ENCODE measurements around the gene MYO1H.

MYO1H gene

GRCh38 chr12:109451400-109451799 lies 103.7 kb downstream of the MYO1H start:
- TF ChIP-seq CREB1 (IDR thresholded peaks at IDR 0.05; ENCODE audit: low read depth) (no peak), FOXM1 (IDR thresholded peaks at IDR 0.05; ENCODE audit: borderline replicate concordance, low read depth) (no peak), YY1 (IDR thresholded peaks at IDR 0.05; ENCODE audit: low read depth) (no peak), CEBPB (IDR thresholded peaks at IDR 0.05) (no peak), USF1 (IDR thresholded peaks at IDR 0.05) (no peak), TAF1 (IDR thresholded peaks at IDR 0.05; ENCODE audit: low read depth) (no peak), EGR1 (IDR thresholded peaks at IDR 0.05) (no peak), REST (IDR thresholded peaks at IDR 0.05; ENCODE audit: low read depth) (no peak), TCF12 (IDR thresholded peaks at IDR 0.05; ENCODE audit: low read depth) (no peak), MAX (IDR thresholded peaks at IDR 0.05) (no peak), NFIC (IDR thresholded peaks at IDR 0.05) (no peak), EP300 (IDR thresholded peaks at IDR 0.05; ENCODE audit: borderline replicate concordance) (no peak), RAD21 (IDR thresholded peaks at IDR 0.05; ENCODE audit: low read depth) (no peak)

GRCh38 chr12:109452489-109452888 lies 104.8 kb downstream of the MYO1H start:
- TF ChIP-seq USF1 (IDR thresholded peaks at IDR 0.05): no peak
- TF ChIP-seq ZBTB7A (IDR thresholded peaks at IDR 0.05; ENCODE audit: low read depth): no peak
- TF ChIP-seq RAD21 (IDR thresholded peaks at IDR 0.05; ENCODE audit: low read depth): no peak
- no peak for TF ChIP-seq MAX (IDR thresholded peaks at IDR 0.05)
- TF ChIP-seq FOXM1 (IDR thresholded peaks at IDR 0.05; ENCODE audit: borderline replicate concordance, low read depth): no peak
- TF ChIP-seq NFIC (IDR thresholded peaks at IDR 0.05): no peak
- TF ChIP-seq CEBPB (IDR thresholded peaks at IDR 0.05): no peak
- TF ChIP-seq TCF12 (IDR thresholded peaks at IDR 0.05; ENCODE audit: low read depth): no peak
- TF ChIP-seq TEAD4 (IDR thresholded peaks at IDR 0.05): no peak
- TF ChIP-seq YY1 (IDR thresholded peaks at IDR 0.05; ENCODE audit: low read depth): no peak
- TF ChIP-seq EGR1 (IDR thresholded peaks at IDR 0.05): no peak
- no peak for TF ChIP-seq TAF1 (IDR thresholded peaks at IDR 0.05; ENCODE audit: low read depth)
- no peak for TF ChIP-seq REST (IDR thresholded peaks at IDR 0.05; ENCODE audit: low read depth)
- no peak for TF ChIP-seq EP300 (IDR thresholded peaks at IDR 0.05; ENCODE audit: borderline replicate concordance)
- TF ChIP-seq CREB1 (IDR thresholded peaks at IDR 0.05; ENCODE audit: low read depth): no peak

GRCh38 chr12:109455706-109456105 lies 108.0 kb downstream of the MYO1H start:
- TF ChIP-seq EP300 (IDR thresholded peaks at IDR 0.05; ENCODE audit: borderline replicate concordance) (no peak), MAX (IDR thresholded peaks at IDR 0.05) (no peak), RAD21 (IDR thresholded peaks at IDR 0.05; ENCODE audit: low read depth) (no peak), CEBPB (IDR thresholded peaks at IDR 0.05) (no peak), TAF1 (IDR thresholded peaks at IDR 0.05; ENCODE audit: low read depth) (no peak), REST (IDR thresholded peaks at IDR 0.05; ENCODE audit: low read depth) (no peak), NFIC (IDR thresholded peaks at IDR 0.05) (no peak), TEAD4 (IDR thresholded peaks at IDR 0.05) (no peak), CREB1 (IDR thresholded peaks at IDR 0.05; ENCODE audit: low read depth) (no peak), EGR1 (IDR thresholded peaks at IDR 0.05) (no peak), YY1 (IDR thresholded peaks at IDR 0.05; ENCODE audit: low read depth) (no peak), TCF12 (IDR thresholded peaks at IDR 0.05; ENCODE audit: low read depth) (no peak), USF1 (IDR thresholded peaks at IDR 0.05) (no peak), ZBTB7A (IDR thresholded peaks at IDR 0.05; ENCODE audit: low read depth) (no peak), FOXM1 (IDR thresholded peaks at IDR 0.05; ENCODE audit: borderline replicate concordance, low read depth) (no peak)

- TF ChIP-seq NFIC (IDR thresholded peaks at IDR 0.05) (no peak), RAD21 (IDR thresholded peaks at IDR 0.05; ENCODE audit: low read depth) (no peak), CREB1 (IDR thresholded peaks at IDR 0.05; ENCODE audit: low read depth) (no peak), MAX (IDR thresholded peaks at IDR 0.05) (no peak), YY1 (IDR thresholded peaks at IDR 0.05; ENCODE audit: low read depth) (no peak), TAF1 (IDR thresholded peaks at IDR 0.05; ENCODE audit: low read depth) (no peak), TCF12 (IDR thresholded peaks at IDR 0.05; ENCODE audit: low read depth) (no peak), FOXM1 (IDR thresholded peaks at IDR 0.05; ENCODE audit: borderline replicate concordance, low read depth) (no peak), REST (IDR thresholded peaks at IDR 0.05; ENCODE audit: low read depth) (no peak), TEAD4 (IDR thresholded peaks at IDR 0.05) (no peak), ZBTB7A (IDR thresholded peaks at IDR 0.05; ENCODE audit: low read depth) (no peak), EGR1 (IDR thresholded peaks at IDR 0.05) (no peak), USF1 (IDR thresholded peaks at IDR 0.05) (no peak), CEBPB (IDR thresholded peaks at IDR 0.05) (no peak), EP300 (IDR thresholded peaks at IDR 0.05; ENCODE audit: borderline replicate concordance) (no peak)
Observed at GRCh38 chr12:109458086-109458485, 110.4 kb downstream of the MYO1H start.
